ENCODE results near the gene MAP1A.
"Not testable (repeated sequence)": the region's sequence is repeated elsewhere in the genome, so short reads cannot be mapped to it uniquely, and the experiment has no call there.

Gene MAP1A

GRCh38 chr15:43529587-43530345 lies 12.4 kb downstream of the MAP1A start:
- DNase-seq (ENCODE audit: low read depth) = no peak

- DNase-seq (ENCODE audit: low read depth) = no peak
Measured at GRCh38 chr15:43531018-43531670, 13.7 kb downstream of the MAP1A start.

GRCh38 chr15:43532826-43533225 lies 15.4 kb downstream of the MAP1A start:
- DNase-seq (ENCODE audit: low read depth) = not testable (repeated sequence)

- no peak for DNase-seq (ENCODE audit: low read depth)
Measured at GRCh38 chr15:43534897-43535296, 17.5 kb downstream of the MAP1A start.

GRCh38 chr15:43538091-43538490 lies 20.7 kb downstream of the MAP1A start:
- DNase-seq (ENCODE audit: low read depth) = no peak

- no peak for DNase-seq (ENCODE audit: low read depth)
Measured at GRCh38 chr15:43541785-43542184, 24.4 kb downstream of the MAP1A start.

GRCh38 chr15:43544266-43544665 lies 26.9 kb downstream of the MAP1A start:
- DNase-seq (ENCODE audit: low read depth) = no peak

- DNase-seq (ENCODE audit: low read depth) = no peak
Measured at GRCh38 chr15:43545426-43545825, 28.0 kb downstream of the MAP1A start.

- no peak for DNase-seq (ENCODE audit: low read depth)
Measured at GRCh38 chr15:43547539-43547938, 30.1 kb downstream of the MAP1A start.

GRCh38 chr15:43550527-43551363 lies 33.3 kb downstream of the MAP1A start:
- DNase-seq (ENCODE audit: low read depth) = no peak

- no peak for DNase-seq (ENCODE audit: low read depth)
Measured at GRCh38 chr15:43552256-43552655, 34.8 kb downstream of the MAP1A start.

- no peak for DNase-seq (ENCODE audit: low read depth)
Measured at GRCh38 chr15:43552986-43553385, 35.6 kb downstream of the MAP1A start.

- not testable (repeated sequence) for DNase-seq (ENCODE audit: low read depth)
Measured at GRCh38 chr15:43562753-43563152, 45.3 kb downstream of the MAP1A start.

- DNase-seq (ENCODE audit: low read depth) = not testable (repeated sequence)
Measured at GRCh38 chr15:43563793-43564192, 46.4 kb downstream of the MAP1A start.

GRCh38 chr15:43566615-43567014 lies 49.2 kb downstream of the MAP1A start:
- not testable (repeated sequence) for DNase-seq (ENCODE audit: low read depth)

GRCh38 chr15:43574607-43575006 lies 57.2 kb downstream of the MAP1A start:
- DNase-seq (ENCODE audit: low read depth) = not testable (repeated sequence)

Data from activated gamma-delta T cell treated with anti-CD3 and anti-CD28 coated beads, Interleukin-2, amount 50 U/mL, for 16 hours (primary cell).